ENCODE data around the gene C3orf20. TPM values are rescaled to one million over a fixed set of nuclear protein-coding genes. Genes with fewer than 3 reads are reported as not detected.
A peak's percentile ranks its signal among the peaks of the same experiment; 100 is the strongest.

The C3orf20 gene
- total RNA-seq, 2 donors from 2014 or later = not detected

DNA sequence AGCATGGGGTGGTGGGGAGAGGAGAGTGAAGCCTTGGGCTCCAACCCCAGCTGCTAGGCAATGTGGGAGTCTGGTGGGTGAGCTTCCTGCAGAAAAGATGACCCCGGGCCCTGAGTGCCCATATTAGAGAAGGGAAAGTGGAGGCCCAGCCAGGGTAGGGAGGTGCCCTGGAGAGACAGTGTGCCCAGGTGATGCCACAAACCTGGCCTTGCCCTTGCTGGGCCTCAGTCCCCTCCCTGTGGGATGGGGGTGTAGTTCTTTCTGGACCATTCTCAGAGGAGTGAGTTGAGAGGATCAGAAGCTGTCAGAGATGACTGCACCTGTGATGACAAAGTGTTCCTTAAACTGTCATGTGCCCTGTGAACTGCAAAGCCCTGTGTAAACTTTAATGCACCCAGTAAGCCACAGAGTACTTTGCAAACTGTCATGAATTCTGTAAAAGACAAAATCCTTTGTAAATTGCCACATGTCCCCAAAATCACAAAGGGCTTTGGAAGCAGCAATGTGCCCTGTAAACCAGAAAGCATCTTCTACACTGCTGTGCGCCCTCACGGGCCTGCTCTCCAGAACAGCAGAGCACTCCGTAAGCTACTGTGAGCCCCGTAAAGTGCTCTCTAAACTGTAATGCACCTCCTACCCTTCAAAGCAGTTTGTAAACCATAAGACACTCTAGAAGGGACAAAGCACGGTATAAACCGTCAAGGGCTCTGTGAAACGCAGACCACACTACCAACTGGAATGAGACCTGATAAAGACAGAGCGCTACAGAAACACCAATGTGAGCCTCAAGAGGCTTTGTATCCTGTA is 92.5 kb downstream of the C3orf20 start:
- no peaks in the 10 kb centered on the region for H3K36me3 ChIP-seq
- TF ChIP-seq, protein P1, sequence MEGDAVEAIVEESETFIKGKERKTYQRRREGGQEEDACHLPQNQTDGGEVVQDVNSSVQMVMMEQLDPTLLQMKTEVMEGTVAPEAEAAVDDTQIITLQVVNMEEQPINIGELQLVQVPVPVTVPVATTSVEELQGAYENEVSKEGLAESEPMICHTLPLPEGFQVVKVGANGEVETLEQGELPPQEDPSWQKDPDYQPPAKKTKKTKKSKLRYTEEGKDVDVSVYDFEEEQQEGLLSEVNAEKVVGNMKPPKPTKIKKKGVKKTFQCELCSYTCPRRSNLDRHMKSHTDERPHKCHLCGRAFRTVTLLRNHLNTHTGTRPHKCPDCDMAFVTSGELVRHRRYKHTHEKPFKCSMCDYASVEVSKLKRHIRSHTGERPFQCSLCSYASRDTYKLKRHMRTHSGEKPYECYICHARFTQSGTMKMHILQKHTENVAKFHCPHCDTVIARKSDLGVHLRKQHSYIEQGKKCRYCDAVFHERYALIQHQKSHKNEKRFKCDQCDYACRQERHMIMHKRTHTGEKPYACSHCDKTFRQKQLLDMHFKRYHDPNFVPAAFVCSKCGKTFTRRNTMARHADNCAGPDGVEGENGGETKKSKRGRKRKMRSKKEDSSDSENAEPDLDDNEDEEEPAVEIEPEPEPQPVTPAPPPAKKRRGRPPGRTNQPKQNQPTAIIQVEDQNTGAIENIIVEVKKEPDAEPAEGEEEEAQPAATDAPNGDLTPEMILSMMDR (IDR thresholded peaks at IDR 0.05) = no peak
- DNase-seq (ENCODE audit: low spot score) = no peak

DNA sequence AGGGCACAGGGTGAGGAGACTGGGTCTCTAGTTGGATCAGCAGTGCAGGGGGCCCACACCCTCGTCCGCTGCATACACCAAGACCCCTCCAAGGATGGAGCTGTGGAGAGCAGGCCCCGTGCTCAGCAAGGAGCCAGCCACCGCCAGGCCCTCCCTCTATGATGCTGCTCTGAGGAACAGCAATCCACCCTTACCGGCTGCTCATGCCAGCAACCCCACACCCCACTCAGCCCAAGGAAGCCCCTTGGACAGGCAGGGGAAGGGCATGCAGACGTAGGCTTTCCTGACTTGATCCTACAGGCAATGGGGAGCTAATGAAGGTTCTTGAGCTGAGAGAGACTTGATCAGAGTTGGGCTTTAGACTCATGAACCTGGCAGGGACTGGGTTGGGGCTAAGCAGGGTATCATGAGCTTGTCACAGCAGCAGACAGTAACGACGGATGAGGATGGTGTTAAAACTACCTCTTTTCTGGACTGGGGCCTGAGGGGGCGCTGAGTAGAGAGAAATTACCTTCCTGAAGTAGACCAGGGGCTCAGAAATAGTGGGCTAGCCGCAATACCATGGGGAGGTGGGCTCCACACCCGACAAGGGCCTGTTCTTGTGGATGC is 93.3 kb downstream of the C3orf20 start:
- Histone ChIP-seq H3K4me1 (no peaks in the 10 kb centered on the region), H3K36me3 (no peaks in the 10 kb centered on the region), H3K27ac (no peak overlapping the region), H3K4me3 (no peak overlapping the region), H3K27me3 (no peaks in the 10 kb centered on the region), H3K9me3 (no peaks in the 10 kb centered on the region)
- DNase-seq (ENCODE audit: low spot score) = peak; percentile 38
- TF ChIP-seq, protein P1 (IDR thresholded peaks at IDR 0.05) = no peak

More for the DNA sequence above, 92.5 kb downstream of the C3orf20 start:
- Histone ChIP-seq H3K9me3 (no peaks in the 10 kb centered on the region), H3K27me3 (no peaks in the 10 kb centered on the region), H3K27ac (no peak overlapping the region), H3K4me3 (no peak overlapping the region), H3K4me1 (no peaks in the 10 kb centered on the region)

- H3K4me1 ChIP-seq = no peaks in the 10 kb centered on the region
- H3K27me3 ChIP-seq = no peaks in the 10 kb centered on the region
- no peaks in the 10 kb centered on the region for H3K36me3 ChIP-seq
- DNase-seq (ENCODE audit: low spot score) = peak; percentile 50
- TF ChIP-seq, protein P1 (IDR thresholded peaks at IDR 0.05) = no peak
- no peaks in the 10 kb centered on the region for H3K9me3 ChIP-seq
- no peak overlapping the region for H3K27ac ChIP-seq
- H3K4me3 ChIP-seq = no peak overlapping the region
These were observed 93.9 kb downstream of the C3orf20 start for GRCh38 chr3:14768881-14769280.

DNA sequence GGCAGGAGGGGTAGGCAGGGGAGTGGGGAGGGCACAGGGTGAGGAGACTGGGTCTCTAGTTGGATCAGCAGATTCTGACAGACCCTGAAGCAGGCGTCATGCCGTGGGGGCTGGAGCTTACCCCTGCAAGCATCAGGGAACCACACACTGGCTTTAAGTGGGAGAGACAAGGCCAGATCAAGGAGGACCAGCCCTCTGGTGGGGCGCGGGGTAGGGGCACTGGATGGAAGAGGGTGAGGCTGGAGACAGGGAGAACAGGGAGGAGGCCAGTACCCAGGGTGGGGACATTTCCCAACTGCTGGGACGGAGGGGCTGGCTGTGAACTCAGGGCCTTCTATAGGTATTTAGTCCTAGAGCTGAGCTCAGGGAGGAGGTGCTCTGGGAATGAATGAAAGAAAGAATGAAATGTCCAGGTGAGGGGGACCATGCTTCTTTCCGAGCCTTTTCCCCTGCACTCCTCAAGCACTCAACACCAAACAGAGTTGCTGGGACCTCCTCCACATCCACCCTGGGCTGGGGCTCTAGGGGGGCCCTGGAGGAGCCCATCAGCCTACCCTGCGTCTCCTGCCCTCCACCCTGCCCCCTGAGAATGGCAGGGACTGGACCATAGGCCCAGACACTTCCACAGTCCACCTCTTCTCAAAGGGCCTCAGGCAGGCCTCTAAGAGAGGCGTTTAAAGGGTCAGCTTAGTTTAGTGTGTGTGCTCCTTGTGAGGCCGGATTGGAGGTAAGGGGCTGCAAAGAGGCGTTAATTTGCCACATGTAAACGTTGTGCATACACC is 94.8 kb downstream of the C3orf20 start:
- H3K4me1 ChIP-seq = no peaks in the 10 kb centered on the region
- H3K27me3 ChIP-seq = no peaks in the 10 kb centered on the region
- no peak overlapping the region for H3K27ac ChIP-seq
- no peak overlapping the region for H3K4me3 ChIP-seq
- no peak for DNase-seq (ENCODE audit: low spot score)
- no peaks in the 10 kb centered on the region for H3K36me3 ChIP-seq
- no peaks in the 10 kb centered on the region for H3K9me3 ChIP-seq
- TF ChIP-seq, protein P1 (IDR thresholded peaks at IDR 0.05) = no peak

DNA sequence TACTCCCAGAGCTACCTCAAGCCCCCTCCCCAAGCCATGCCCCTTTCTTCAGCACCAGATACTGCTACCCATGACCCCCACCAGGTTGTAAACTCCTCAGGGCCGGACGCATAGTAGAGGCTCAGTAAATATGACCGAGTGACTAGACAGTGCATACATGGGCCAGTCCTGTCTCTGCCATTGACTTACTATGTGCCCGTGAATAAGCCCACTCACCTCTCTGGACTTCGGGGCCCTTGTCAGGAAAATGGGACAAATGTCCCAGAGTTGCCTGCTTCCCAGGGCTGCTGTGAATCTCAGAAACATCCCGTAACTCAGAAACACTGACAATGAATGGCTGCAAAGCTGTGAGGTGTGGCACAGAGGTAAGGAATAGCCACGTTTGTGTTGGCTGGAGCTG is 95.7 kb downstream of the C3orf20 start:
- Histone ChIP-seq H3K9me3 (no peaks in the 10 kb centered on the region), H3K4me1 (no peaks in the 10 kb centered on the region), H3K27ac (no peak overlapping the region), H3K36me3 (no peaks in the 10 kb centered on the region), H3K27me3 (no peaks in the 10 kb centered on the region), H3K4me3 (no peak overlapping the region)
- peak; percentile 44 for DNase-seq (ENCODE audit: low spot score)
- TF ChIP-seq, protein P1 (IDR thresholded peaks at IDR 0.05) = no peak
